Fibroblast of skin of right biceps (primary cell): ENCODE results near the gene HOXA13.
A peak's percentile ranks its signal among the peaks of the same experiment; 100 is the strongest.

Source experiments
- DNase-seq: peaks from one replicate; pipeline ENCODE4 v3.0.0-alpha.2; 2013

The HOXA13 gene

DNA sequence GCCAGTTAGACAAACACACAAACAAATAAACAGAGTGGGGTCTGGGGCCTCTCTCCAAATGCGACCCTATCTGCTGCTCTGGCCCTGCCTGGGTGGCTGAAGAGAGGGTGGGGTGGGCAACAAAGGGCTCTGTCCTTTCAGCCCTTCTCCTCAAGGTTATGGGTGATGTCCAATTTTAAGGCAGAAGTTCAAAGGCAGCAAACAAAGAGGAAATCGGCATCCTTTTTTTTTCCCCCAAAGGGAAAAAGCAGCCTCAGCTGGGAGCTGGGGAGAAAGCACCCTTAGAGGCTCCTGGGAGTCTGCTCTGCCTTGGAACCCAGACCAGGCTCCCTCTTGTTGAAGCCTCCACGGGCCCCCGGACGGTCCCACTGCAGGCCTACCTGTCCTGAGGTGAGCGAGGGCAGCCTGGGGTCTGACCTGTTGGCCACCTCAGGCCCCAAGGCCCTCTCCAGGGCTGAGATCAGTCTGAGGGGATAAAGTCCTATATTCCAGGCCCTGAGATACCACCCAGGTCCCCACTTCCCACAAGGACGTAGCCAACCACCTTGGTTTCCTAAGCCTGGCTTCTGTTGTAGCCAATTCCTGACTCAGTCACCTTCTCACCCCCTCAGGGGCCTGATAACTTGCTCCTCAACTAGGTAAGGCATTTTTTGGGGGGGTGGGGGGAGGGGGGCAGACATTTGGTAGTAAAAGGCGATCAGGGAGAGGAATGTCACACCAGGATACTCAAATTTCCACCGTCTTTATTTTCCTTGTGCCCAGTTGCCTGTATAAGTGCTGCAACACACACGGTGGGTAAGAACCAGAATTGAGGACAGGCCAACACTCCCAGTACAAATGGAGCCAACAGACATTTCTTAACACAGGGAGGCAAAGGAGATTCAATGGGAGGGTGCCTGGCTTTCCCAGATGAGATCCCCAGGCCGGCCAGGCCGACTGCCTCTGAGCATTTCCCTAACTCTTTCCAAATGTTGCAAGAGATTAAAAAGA is 19.2 kb downstream of the HOXA13 start:
- DNase-seq, result no peak

DNA sequence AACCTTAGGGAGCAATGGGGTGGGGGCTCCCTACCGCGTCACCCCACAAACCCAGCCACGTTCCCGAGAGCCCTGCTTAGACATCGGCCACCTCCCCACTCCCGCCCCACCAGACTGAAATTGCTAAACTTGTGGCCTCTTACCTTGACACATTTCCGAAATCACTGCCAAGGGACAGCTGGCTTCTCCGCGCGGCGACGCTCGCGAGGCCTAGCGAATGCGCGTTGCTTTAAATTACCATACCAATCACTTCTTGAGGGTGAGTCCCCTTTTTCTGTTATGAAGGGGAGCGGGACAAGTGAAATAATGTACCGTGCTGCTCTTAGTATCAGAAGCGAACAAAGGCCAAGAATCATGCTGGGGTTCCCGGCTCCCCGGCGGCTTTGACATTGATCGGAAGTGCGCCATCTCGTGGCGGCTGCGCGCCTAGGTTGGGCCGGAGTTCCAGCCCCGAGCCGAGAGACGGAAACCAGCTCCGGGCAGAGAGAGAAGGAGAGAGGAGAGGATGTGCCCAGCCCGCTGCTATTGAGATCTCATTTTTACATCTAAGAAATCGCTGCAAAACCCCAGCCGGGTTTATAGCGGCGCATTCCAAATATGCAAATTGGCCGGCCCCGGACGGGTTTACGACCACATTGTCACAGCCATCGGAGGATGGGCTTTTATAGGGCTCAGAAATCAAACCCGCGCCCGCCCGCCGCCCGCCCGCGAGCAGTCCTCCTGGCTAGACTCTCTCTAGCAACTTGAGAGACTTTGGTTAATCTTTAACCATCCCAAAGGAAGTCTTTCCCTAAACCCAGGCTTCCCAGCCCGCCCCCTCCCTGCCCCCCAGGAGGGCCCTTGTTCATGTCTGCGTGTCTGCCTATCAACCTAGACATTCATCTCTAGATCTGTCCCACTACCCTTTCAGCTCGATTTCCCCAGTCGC is 20.1 kb downstream of the HOXA13 start:
- DNase-seq, result peak; percentile 80

DNA sequence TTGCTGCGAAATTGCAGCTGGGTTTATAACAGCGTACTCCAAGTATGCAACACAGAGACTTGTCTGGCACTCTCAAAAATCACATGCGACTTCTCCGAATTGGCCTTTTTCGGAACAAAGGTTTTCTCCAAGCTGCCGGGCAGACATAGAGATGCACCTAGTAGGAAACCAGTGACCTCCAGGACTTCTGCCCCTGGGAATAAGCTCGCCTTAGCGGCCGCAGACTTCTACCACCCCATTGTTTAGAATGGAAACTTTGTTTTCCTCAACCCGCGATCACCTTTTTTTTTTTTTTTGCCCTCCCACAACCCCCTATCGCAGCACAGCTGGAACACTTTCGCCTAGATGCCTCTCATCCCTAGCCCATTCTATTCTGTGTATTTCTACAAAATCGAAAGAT is 20.9 kb downstream of the HOXA13 start:
- DNase-seq, result no peak

DNA sequence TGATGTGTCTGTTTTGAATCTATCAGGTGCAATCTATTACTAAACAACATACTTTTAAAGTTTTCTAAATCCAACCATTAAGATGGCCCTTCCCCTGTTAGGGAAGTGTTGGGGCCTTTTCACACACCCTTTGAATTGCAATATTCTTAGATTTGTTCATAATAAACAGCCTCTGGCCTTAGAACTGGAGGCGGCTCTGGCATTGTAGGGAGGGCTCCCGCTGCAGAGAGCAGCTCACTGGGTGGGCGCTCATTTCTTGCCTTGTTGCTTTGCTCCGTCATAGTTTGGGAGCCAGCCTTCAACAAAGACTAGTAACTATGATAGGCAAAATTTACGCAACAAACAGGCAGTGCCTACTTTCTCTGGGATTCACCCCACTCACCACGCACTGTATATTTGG is 21.5 kb downstream of the HOXA13 start:
- no peak for DNase-seq

DNA sequence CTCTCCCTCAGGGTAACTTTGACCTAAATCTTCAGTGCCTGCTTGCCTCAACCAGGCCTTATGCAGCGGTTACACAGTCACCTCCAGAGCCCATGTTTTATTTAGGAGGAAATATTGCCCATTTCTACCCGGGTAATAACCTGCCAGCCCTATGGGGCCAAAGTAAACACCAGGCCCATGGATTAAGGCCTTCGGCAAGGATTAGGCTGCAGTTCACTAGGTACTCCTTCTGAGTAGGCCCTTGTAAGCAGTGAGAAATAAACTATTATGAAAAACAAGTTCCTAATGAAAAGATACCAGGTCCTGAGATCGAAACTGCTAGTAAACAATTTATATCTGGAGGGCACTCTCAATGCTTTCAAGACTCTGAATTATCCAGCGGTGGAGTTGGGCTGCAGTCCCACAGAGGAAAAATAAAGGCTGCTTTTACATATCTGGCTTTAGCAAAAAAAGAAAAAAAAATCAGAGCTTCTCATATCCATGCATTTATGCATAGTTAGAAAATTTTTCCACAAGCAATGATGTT is 22.0 kb downstream of the HOXA13 start:
- no peak for DNase-seq

DNA sequence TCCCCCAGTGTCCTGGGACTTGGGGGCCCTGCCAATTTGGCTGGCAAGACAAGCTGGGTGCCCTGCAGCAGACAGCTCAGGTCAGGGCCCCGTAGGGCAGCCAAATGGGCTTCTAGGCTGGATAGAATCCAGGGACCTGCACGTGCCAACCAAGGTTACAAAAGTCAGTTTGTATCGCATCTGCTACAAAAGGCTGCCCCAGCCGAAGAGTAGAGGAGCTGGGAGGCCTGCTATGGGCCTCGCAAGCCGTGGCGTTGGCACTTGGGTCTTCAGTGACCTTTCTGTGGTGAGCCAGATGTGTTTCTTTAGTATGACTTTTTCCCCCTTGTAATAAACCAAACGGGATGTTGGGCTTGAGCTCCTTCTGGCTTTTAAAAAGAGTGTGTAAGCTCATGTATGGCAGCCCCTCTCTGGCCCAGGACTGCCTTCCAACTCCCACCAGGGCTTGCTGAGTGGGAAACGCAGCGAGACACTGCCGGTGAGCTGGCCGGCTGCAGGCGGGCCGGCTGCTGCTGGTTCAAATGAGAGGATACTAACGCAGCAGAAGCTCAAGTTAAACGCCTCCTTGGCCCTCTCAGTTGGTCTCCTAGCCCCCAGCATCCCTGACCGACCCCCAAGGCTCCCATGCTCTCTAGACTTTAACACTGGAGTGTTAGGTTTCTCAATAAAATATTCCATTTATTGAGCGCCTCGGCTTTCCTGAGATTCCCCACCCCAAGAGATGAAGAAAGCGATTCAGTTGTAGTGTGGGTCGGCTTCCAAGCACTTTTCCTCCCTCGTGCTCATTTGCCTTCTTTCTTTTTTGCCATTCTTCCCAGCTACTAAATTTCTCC is 22.7 kb downstream of the HOXA13 start:
- DNase-seq, result no peak

DNA sequence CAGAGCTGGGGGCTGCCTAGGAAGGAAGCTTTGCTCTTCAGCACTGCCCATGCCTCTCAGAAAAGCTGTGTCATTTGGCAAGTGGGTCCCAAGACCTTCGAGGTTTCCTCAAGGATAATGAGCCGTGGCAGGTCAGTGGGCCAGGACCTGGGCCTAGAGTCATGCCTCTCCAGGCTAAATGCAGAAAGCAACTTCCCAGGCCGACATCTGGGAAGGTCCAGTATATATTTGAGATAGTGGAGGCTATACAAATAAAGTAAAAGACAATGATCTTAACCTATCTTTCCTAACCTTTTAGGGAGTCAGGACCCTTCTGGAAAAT is 23.4 kb downstream of the HOXA13 start:
- DNase-seq, result no peak

DNA sequence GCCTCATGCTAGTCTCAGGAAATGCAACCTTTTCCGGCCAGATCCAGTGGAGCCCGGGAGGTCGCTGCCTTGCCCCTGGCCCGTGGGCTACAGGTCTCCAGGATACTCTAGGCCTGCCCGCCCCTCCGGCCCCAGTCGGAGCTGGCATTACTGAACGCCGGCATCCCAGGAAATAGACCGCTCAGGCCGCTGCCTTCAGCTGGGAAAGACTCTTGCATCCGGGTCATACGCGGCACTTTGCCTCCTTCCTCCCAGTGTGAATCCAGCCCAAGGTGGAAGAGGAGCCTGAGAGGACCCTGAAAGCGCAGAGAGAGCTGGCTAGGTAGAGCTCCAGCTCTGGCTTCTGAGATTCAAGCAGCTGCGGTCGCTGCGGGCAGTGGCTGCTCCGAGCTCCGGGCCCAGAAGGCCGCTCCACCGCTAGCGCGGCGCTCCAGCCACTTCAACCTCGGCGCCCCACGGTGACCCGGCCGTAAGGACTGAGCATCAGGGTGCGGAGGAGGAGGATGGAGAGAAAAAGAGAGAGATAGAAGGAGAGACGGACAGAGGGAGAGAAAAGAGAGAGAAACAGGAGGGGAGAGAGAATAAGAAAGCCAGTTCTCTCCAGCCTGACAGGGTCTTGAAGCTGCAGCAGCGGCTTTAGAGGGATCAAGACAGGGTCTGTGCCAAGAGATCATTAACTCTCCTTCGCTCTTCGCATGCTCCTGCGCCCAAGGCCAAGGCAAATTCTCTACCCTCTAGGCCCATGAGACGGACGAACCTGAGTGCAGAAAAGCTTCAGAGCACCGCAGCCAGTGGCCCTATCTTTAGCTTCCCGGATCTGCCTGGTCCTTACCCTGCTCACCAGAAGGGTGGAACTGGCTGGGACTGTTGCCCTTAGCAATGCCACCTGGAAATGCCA is 24.0 kb downstream of the HOXA13 start:
- no peak for DNase-seq

DNA sequence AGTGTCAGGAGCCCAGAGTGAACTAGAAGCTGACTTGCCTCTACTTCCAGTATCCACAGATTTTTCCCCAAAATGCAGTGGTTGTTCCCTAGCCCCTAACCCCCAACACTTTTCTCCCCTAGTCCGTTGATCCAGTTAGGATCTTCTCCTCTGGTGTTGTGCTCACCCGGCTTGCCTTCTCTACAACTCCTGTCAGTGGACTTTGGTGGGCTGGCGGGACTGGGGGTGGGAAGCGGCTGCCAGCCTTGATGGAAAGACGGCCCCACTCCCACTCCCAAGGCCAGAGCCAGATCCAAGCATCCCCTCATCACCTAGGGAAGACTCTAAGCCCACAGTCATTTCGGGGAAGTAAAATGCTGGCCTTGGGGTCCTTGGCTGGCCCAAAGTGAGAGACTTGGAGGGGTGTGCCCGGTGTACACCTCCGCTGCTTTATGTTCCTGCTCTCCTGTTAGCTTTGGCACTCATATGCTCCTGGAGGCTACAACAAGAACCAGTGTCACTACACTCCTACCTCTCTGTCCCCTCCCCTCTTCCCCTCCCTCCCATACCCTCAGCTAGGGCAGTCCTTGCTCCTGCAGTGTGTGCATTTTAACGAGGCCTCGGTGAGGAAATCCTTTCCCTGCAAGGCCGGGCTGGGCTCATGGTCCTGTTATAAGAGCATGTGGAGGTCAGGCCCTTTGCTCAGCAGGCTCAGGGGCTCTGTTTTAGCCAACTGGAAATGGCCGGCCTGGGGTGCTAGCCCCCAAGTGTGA is 24.8 kb downstream of the HOXA13 start:
- no peak for DNase-seq

DNA sequence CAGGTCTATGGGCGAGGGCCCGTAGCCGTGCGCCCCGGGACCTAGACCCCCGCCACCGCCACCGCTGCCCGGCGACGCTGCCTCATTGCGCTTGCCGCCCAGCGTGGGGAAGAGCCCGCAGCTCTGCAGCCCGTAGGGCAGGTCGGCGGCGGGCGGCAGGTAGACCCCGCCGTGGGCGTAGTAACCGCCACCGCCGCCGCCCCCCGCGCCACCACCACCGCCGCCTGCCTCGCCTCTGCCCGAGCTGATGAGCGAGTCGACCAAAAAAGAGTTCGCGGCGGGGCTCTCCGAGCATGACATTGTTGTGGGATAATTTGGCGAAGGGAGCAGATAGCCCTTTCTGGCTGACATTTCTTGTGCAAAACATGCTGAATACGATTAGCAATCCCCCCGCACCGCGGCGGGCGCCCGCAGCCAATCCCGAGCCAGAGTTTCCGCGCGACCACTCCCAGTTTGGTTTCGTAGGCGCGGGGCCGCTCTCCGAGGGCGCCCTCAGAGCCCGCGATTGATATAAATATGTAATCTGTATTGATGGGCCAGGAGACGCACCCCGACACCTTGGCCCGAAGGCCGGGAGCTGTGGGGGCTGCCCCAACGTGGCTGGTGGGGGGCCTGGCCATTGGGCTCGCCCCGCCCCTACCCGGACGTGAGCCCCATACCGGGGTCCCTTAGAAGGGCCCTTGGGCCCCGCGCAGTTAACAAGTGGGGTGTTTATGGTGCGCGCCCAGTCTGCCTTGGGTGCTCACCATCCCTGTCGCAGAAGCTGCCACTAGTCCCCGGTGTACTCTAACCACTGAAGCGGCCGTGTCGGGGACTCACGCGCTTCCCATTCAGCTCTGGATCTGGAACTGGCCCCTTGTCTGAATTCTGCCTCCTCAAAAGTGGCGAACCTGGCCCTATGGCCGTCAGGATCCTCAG is 25.7 kb downstream of the HOXA13 start, which contains the start of gene HOXA10:
HOXA10 (minus strand) TSS at position 365 of the 918 bp plus-strand sequence; CDS start at position 351, 14 bp downstream.
- DNase-seq, result peak; percentile 67

DNA sequence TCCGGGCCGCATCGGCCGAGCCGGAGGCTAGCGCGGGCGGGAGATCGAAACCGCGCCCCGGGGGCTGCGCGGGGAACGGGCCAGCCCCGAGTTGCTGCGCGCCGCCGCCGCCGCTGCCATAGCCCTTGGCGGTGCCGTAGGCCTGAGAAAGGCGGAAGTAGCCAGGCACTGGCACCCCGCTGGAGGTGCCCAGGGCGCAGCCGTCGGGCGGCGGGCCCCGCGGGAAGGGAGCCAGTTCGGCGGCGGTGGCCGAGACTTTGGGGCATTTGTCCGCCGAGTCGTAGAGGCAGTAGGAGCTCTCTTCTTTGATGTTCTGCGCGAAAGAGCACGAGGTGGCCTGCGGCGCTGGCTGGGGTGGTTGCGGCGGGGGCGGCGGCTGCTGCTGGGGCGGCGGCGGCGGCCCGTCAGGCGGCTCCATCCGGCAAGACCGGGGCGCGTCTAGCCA is 26.4 kb downstream of the HOXA13 start:
- no peak for DNase-seq

DNA sequence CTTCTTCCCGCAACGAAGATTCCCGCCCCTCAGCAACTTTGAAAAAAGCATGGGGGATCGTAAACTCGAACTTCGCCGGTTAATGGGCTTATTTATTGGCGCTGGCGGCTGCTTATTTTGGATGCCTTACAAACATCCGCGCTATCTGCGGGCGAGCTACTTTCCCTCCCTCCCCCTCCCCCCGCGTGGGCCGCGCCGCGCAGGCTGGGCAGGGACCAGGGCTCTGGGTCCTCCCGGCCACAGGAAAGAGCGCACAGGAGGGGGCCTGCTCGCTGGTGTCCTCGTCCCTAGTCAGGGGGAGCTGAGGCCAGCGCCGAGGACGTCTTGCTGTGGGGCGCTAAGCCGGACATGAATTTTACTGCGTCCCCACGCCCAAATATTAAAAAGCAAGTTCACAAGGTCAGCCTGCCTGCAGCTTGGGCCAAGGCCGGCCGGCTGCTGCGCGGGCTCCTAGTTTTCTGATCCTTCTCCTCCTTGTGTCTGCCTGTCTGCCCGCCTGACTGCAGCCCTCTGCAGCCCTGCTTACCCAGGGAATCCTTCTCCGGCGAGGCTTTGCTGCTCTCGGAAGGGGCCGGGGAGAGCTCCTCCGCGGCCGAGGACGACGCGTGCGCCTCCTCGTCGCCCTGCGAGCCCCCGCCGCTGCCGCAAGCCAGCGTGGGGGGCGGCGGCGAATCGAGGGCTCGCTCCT is 26.9 kb downstream of the HOXA13 start:
- peak; percentile 76 for DNase-seq

DNA sequence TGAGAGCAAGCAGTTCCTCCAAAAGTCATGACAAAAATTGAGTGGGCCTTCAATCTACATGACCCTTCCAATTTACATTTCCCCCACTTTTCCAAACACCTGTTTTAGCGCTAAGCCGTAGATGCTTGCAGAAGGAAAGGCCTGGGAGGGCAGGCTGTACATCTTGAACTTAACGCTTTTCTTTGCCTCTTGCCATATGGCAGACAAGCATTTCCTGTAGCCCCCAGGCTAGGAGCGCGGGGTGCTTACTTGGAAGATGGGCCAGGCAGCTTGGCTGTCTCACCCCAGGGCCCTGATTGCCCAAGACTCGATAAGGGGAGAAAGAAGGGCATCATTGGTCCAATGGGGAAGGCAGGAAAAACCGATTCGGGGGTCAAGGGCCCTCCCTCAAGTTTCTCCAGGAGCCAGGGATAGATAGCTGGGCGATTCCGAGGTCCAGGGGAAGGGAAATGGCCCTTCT is 27.5 kb downstream of the HOXA13 start:
- DNase-seq, result peak; percentile 38

DNA sequence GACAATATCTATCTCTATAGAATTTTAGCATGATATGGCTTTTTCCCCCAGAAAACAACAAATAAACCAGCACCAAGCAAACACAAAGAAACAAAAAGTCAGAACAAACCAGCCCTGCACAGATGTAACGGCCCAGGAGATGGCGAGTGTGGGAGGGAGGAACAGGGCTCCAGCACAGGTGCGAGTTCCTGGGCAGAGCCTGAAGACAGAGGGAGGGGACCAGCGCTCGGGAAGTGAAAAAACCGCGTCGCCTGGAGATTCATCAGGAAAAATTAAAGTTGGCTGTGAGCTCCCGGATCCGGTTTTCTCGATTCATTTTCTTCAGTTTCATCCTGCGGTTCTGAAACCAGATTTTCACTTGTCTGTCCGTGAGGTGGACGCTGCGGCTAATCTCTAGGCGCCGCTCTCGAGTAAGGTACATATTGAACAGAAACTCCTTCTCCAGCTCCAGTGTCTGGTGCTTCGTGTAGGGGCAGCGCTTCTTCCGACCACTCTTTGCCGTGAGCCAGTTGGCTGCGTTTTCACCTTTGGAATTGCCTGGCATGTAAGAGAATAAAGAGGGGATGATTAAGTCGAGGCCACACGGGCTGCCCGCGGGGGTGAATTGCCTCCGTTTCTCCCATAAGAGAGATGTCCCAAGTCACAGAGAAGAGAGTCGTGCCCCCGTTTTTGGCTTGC is 28.1 kb downstream of the HOXA13 start:
- DNase-seq, result no peak

DNA sequence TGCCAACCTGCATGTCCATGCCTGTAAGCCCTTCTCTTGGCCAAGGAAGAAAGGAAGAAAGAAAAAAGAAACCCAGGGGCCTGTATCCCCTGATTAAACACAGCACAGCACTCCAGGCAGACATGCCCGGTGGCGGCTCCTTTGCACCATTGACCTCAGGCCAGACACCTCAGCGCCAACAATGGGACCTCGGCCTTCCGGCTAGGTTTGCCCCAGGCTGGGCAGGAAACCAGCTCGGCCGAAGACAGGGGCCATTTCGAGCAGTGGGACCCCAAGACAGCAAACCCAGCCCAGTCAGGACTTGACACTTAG is 28.6 kb downstream of the HOXA13 start:
- DNase-seq, result no peak

DNA sequence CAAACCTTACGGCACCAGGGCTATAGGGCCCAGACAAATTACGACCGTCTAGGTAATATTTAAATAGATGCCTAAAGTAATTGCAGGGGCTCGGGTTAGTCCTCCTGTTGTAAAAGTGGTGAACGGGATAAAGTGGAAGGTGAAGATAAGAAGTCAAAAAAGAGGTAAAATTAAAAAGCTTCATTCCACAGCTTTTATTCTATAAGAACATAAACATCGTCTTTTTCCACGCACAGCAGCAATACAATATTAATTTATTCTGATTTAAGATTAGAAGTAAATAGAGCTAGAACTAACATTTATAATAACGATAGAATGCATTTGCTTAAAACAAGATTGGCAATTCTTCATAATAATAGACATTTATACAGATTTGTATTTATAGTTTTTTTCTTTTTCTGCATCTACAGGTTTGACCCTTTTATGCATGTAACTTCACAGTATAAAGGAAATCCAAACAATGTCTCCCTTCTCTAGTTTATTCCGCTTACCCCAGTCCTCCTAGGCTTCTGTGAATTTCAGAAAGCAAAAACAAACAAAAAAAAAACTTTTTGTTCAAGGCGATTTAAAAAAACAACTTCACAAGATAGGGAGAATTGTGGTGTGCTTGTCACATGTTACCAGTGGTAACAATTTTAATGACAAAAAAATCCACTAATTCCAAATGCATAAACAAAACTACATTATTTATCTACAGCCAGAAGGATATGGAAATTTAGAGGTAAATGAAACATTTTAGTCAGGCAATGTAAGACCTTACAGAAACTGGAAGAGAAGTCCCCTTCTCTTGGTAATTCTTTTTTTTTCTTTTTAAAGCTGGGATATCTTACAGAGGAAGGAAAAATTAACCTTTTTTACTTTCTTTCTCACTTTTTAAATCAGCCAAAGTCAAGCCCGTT is 29.2 kb downstream of the HOXA13 start:
- no peak for DNase-seq
